HUES64 (cell line): Measurements from ENCODE around the gene EPSTI1.

Experiments
- H3K27ac ChIP-seq: 2 replicates; pipeline ENCODE4 v1.7.0; 2013; ENCODE audit warnings: low read depth, low read length, inconsistent platforms
- H3K27me3 ChIP-seq: 2 replicates; pipeline ENCODE4 v1.6.1; 2013; ENCODE audit warnings: mild to moderate bottlenecking, low read length; ENCODE audit not compliant: insufficient read depth
- H3K36me3 ChIP-seq: 2 replicates; pipeline ENCODE4 v1.6.1; 2013; ENCODE audit warnings: mild to moderate bottlenecking, low read length; ENCODE audit not compliant: insufficient read depth
- H3K4me1 ChIP-seq: 2 replicates; pipeline ENCODE4 v1.6.1; 2013; ENCODE audit warnings: mild to moderate bottlenecking, low read length, moderate library complexity; ENCODE audit not compliant: insufficient read depth
- H3K4me3 ChIP-seq: 2 replicates; pipeline ENCODE4 v1.5.1; 2013; ENCODE audit warnings: mild to moderate bottlenecking, low read length, moderate library complexity
- H3K9ac ChIP-seq: 2 replicates; pipeline ENCODE4 v1.6.1; 2013; ENCODE audit warnings: mild to moderate bottlenecking, low read depth, low read length
- H3K9me3 ChIP-seq: 2 replicates; pipeline ENCODE4 v1.6.1; 2013; ENCODE audit warnings: low read depth, low read length; ENCODE audit not compliant: insufficient read depth
- WGBS: fragments of 150-250, 120-280 bp; methylation state at CpG from one replicate; pipeline ENCODE4 v1.1.7; 2013; ENCODE audit warnings: missing lambda C conversion rate; 5-methylcytosine and 5-hydroxymethylcytosine counted together

EPSTI1 gene

GRCh38 chr13:42990291-42991232 lies 1.5 kb downstream of the EPSTI1 start:
- Histone ChIP-seq H3K27me3 (peaks cover 29% of the 10 kb centered on the region), H3K4me1 (peaks cover 14% of the 10 kb centered on the region), H3K27ac (no peak overlapping the region), H3K4me3 (no peak overlapping the region), H3K36me3 (no peaks in the 10 kb centered on the region), H3K9ac (no peak overlapping the region), H3K9me3 (no peaks in the 10 kb centered on the region)
- WGBS = 89% methylated on average over 10 of the region's 10 CpGs

- 71% methylated on average over 7 of the region's 7 CpGs for WGBS
- Histone ChIP-seq H3K36me3 (no peaks in the 10 kb centered on the region), H3K4me3 (no peak overlapping the region)
Observed at GRCh38 chr13:42986176-42986574, 5.9 kb downstream of the EPSTI1 start.

GRCh38 chr13:42985312-42986175 lies 6.5 kb downstream of the EPSTI1 start:
- peaks cover 23% of the 10 kb centered on the region for H3K4me1 ChIP-seq
- H3K27ac ChIP-seq = no peak overlapping the region
- no peak overlapping the region for H3K9ac ChIP-seq
- H3K36me3 ChIP-seq = no peaks in the 10 kb centered on the region
- H3K27me3 ChIP-seq = peaks cover under 1% of the 10 kb centered on the region; the same call in 1 of the 2 replicates
- no peak overlapping the region for H3K4me3 ChIP-seq
- WGBS = 85% methylated on average over 8 of the region's 8 CpGs
- no peaks in the 10 kb centered on the region for H3K9me3 ChIP-seq

More at GRCh38 chr13:42986176-42986574, 5.9 kb downstream of the EPSTI1 start:
- H3K9ac ChIP-seq = no peak overlapping the region
- H3K27me3 ChIP-seq = peaks cover 7% of the 10 kb centered on the region
- H3K4me1 ChIP-seq = peaks cover 21% of the 10 kb centered on the region
- no peak overlapping the region for H3K27ac ChIP-seq
- H3K9me3 ChIP-seq = no peaks in the 10 kb centered on the region

- Histone ChIP-seq H3K36me3 (no peaks in the 10 kb centered on the region), H3K27ac (no peak overlapping the region), H3K9ac (no peak overlapping the region), H3K4me3 (no peak overlapping the region), H3K9me3 (no peaks in the 10 kb centered on the region), H3K27me3 (no peaks in the 10 kb centered on the region), H3K4me1 (peaks cover 19% of the 10 kb centered on the region)
- WGBS = no CpG with 5 or more reads among the region's 1 CpG
Observed at GRCh38 chr13:42984691-42985090, 7.3 kb downstream of the EPSTI1 start.

GRCh38 chr13:42984026-42984425 lies 8.0 kb downstream of the EPSTI1 start:
- Histone ChIP-seq H3K27ac (no peak overlapping the region), H3K27me3 (no peaks in the 10 kb centered on the region), H3K4me1 (peaks cover 19% of the 10 kb centered on the region), H3K9me3 (no peaks in the 10 kb centered on the region), H3K4me3 (no peak overlapping the region), H3K9ac (no peak overlapping the region), H3K36me3 (no peaks in the 10 kb centered on the region)

GRCh38 chr13:42981853-42982252 lies 10.2 kb downstream of the EPSTI1 start:
- no peak overlapping the region for H3K27ac ChIP-seq
- no peak overlapping the region for H3K9ac ChIP-seq
- 71% methylated on average over 1 of the region's 1 CpG for WGBS
- peaks cover 19% of the 10 kb centered on the region for H3K4me1 ChIP-seq
- H3K9me3 ChIP-seq = 0 out of 2 replicates have a peak, but pooled peaks cover 4% of the 10 kb centered on the region
- H3K27me3 ChIP-seq = no peaks in the 10 kb centered on the region
- no peaks in the 10 kb centered on the region for H3K36me3 ChIP-seq
- H3K4me3 ChIP-seq = no peak overlapping the region

- Histone ChIP-seq H3K27me3 (no peaks in the 10 kb centered on the region), H3K36me3 (no peaks in the 10 kb centered on the region), H3K9me3 (0 out of 2 replicates have a peak, but pooled peaks cover 4% of the 10 kb centered on the region), H3K4me1 (peaks cover 19% of the 10 kb centered on the region), H3K4me3 (no peak overlapping the region), H3K9ac (no peak overlapping the region), H3K27ac (peak overlapping the region; percentile 10; the same call in 1 of the 2 replicates)
- 67% methylated on average over 3 of the region's 3 CpGs for WGBS
Observed at GRCh38 chr13:42981317-42981716, 10.7 kb downstream of the EPSTI1 start.

DNA sequence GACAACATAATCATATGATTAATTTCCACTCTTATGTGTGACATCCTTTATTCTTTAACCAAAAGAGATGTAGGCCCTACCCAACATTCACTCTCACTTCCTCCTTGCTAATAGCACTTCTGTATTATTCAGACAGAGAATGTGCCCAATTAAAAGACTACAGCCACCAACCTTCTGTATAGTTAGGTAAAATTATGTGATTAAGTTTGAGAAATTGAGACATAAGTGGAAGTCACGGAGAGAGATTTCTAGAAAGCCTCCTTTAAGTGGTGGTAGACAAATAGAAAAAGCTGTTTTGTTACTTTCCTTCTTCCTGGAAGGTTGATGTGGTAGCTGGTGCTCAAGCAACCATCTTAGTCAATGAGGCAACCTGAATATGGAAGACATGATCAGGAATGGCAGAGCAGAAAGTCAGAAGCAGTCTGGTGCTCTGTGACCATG lies 14.8 kb downstream of the EPSTI1 start:
- 98% methylated on average over 1 of the region's 1 CpG for WGBS
- H3K4me1 ChIP-seq = peaks cover 15% of the 10 kb centered on the region
- H3K9ac ChIP-seq = no peak overlapping the region
- H3K36me3 ChIP-seq = no peaks in the 10 kb centered on the region
- no peak overlapping the region for H3K4me3 ChIP-seq
- H3K27ac ChIP-seq = no peak overlapping the region
- no peaks in the 10 kb centered on the region for H3K27me3 ChIP-seq
- 0 out of 2 replicates have a peak, but pooled peaks cover 4% of the 10 kb centered on the region for H3K9me3 ChIP-seq

DNA sequence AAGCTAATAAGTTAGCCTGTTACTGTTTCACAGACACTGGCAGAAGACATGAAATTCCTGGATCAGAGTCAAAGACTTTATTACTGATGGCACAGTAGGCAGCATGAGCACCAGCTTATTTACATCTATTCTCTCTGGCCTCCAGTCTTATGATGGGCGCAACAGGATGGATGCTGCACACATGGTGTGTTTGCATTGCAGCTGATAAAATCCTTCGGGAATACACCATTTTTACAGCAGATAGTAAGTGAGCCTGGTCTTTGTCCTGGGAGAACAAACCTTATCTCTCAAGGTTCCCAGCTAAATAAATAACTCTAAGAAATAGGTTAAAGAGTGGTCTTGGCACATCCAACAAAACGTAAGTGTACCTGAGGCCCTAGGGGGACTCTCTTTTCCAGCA lies 16.0 kb downstream of the EPSTI1 start:
- no peaks in the 10 kb centered on the region for H3K27me3 ChIP-seq
- 0 out of 2 replicates have a peak, but pooled peaks cover 4% of the 10 kb centered on the region for H3K9me3 ChIP-seq
- H3K36me3 ChIP-seq = no peaks in the 10 kb centered on the region
- no peak overlapping the region for H3K27ac ChIP-seq
- WGBS = 95% methylated on average over 2 of the region's 3 CpGs
- no peak overlapping the region for H3K4me3 ChIP-seq
- H3K4me1 ChIP-seq = peaks cover 4% of the 10 kb centered on the region
- no peak overlapping the region for H3K9ac ChIP-seq

DNA sequence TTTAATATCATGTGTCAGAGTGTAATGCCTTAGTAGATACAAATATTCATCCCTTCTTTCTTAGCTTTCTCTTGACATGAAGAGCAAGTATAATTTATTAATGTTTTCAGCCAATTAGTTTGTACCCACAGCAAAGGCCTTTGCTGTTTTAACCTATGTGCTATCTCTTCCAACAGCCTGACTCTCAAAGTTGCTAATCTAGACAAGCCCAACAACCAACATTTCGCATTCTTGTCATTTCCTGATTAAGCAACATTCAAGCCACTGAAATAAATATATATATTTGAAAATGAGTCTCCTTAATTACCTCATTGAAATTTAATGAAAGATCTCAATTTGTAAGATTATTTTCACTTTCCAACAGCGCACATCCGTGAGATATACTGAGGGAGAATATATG lies 18.5 kb downstream of the EPSTI1 start:
- H3K27ac ChIP-seq = no peak overlapping the region
- 100% methylated on average over 1 of the region's 3 CpGs for WGBS
- H3K4me1 ChIP-seq = peaks cover 11% of the 10 kb centered on the region
- no peaks in the 10 kb centered on the region for H3K27me3 ChIP-seq
- H3K4me3 ChIP-seq = no peak overlapping the region
- 0 out of 2 replicates have a peak, but pooled peaks cover 4% of the 10 kb centered on the region for H3K9me3 ChIP-seq
- H3K9ac ChIP-seq = no peak overlapping the region
- no peaks in the 10 kb centered on the region for H3K36me3 ChIP-seq
